ENCODE data around the gene HNRNPD. TPM values are rescaled to one million over a fixed set of nuclear protein-coding genes. Genes with fewer than 3 reads are reported as not detected.

The HNRNPD gene
- total and polyA plus RNA-seq, 2 of the 8 experiments (the other 6 are each of a cell fraction or from before 2014, with no cell fraction given): 118 to 646 TPM

DNA sequence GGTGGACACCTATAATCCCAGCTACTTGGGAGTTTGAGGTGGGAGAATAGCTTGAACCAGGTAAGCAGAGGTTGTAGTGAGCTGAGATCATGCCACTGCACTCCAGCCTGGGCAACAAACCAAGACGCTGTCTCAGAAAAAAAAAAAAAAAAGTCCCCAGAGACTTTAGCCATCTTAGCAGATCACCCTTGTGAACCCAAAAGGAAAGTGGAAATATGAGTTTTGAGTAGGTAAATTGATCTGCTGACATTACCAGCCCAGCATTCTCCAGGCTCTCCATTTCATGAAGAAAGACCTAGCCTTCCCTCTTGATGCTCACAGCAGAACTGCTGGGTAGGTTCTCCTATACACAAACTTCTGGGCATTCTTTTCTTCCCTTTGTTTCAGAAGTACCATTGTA, 24.5 kb upstream of the HNRNPD start (continued):
- no peak for TF ChIP-seq CHD7 (IDR thresholded peaks at IDR 0.05; ENCODE audit: insufficient replicate concordance, low read length)
- TF ChIP-seq CREB1 (IDR thresholded peaks at IDR 0.05): no peak
- TF ChIP-seq CTCF (IDR thresholded peaks at IDR 0.05; ENCODE audit: control extremely low read depth in 1 of 3, insufficient read depth in 1 of 3, low read depth in 1 of 3, low read length in 3 of 3): no peak
- no peak for TF ChIP-seq POLR2AphosphoS5 (IDR thresholded peaks at IDR 0.05; ENCODE audit: low read depth, low read length)

Data from H1 (cell line).